Sigmoid colon (tissue), 4 donors: ENCODE results near the gene GCC2.

Experiments used
- CTCF ChIP-seq, 4 experiments: fragments of 450-650 bp in 3 of 4; fragments of 200-600 bp in 1 of 4; IDR thresholded peaks; one replicate each; pipeline ENCODE4 v1.5.1; 2016 to 2019; ENCODE audit warnings: antibody characterized with exemption in 4 of 4, mild to moderate bottlenecking in 3 of 4, moderate library complexity in 2 of 4
- EP300 ChIP-seq, 4 donors: sonication (generic); formaldehyde crosslinking; IDR thresholded peaks; one replicate each; pipeline ENCODE4 v1.6.1; 2017; ENCODE audit warnings: antibody characterized with exemption in 4 of 4
- POLR2AphosphoS5 ChIP-seq, 4 donors: sonication (generic); formaldehyde crosslinking; IDR thresholded peaks; one replicate each; pipeline ENCODE4 v1.6.1; 2017; ENCODE audit warnings: antibody characterized with exemption in 4 of 4

- TF ChIP-seq POLR2AphosphoS5 (IDR thresholded peaks at IDR 0.05) (no peak), CTCF (IDR thresholded peaks at IDR 0.05) (no peak), EP300 (IDR thresholded peaks at IDR 0.05) (no peak)
Observed at GRCh38 chr2:108413711-108414095, 35.3 kb upstream of the GCC2 start.
